Ishikawa (cell line): Measurements from ENCODE around the gene TAF1L.
A peak's percentile ranks its signal among the peaks of the same experiment; 100 is the strongest.

Experiments used
- CEBPB ChIP-seq: IDR thresholded peaks from 2 replicates; pipeline ENCODE4 v1.6.1; 2012
- CREB1 ChIP-seq: IDR thresholded peaks from 2 replicates; pipeline ENCODE4 v1.6.1; 2012; ENCODE audit warnings: low read depth
- EGR1 ChIP-seq: IDR thresholded peaks from 2 replicates; pipeline ENCODE4 v1.6.1; 2012
- EP300 ChIP-seq: IDR thresholded peaks from 2 replicates; pipeline ENCODE4 v1.6.1; 2012; ENCODE audit warnings: borderline replicate concordance
- FOXM1 ChIP-seq: IDR thresholded peaks from 2 replicates; pipeline ENCODE4 v1.6.1; 2012; ENCODE audit warnings: low read depth, borderline replicate concordance
- NFIC ChIP-seq: IDR thresholded peaks from 2 replicates; pipeline ENCODE4 v1.6.1; 2012
- RAD21 ChIP-seq: IDR thresholded peaks from 2 replicates; pipeline ENCODE4 v1.6.1; 2012; ENCODE audit warnings: low read depth
- TAF1 ChIP-seq: IDR thresholded peaks from 2 replicates; pipeline ENCODE4 v1.6.1; 2012; ENCODE audit warnings: low read depth, mild to moderate bottlenecking
- TCF12 ChIP-seq: IDR thresholded peaks from 2 replicates; pipeline ENCODE4 v1.6.1; 2012; ENCODE audit warnings: low read depth
- TEAD4 ChIP-seq: IDR thresholded peaks from 2 replicates; pipeline ENCODE4 v1.6.1; 2012
- YY1 ChIP-seq: IDR thresholded peaks from 2 replicates; pipeline ENCODE4 v1.6.1; 2012; ENCODE audit warnings: low read depth
- ZBTB7A ChIP-seq: IDR thresholded peaks from 2 replicates; pipeline ENCODE4 v1.6.1; 2012; ENCODE audit warnings: low read depth
- TF ChIP-seq, protein P1 (sequence below): IDR thresholded peaks from 2 replicates; pipeline ENCODE4 v1.6.1; 2012
- TF ChIP-seq, protein P2 (sequence below): IDR thresholded peaks from 2 replicates; pipeline ENCODE4 v1.6.1; 2012
- TF ChIP-seq, protein P3 (sequence below): IDR thresholded peaks from 2 replicates; pipeline ENCODE4 v1.6.1; 2012; ENCODE audit warnings: low read depth, mild to moderate bottlenecking

The TAF1L gene

DNA sequence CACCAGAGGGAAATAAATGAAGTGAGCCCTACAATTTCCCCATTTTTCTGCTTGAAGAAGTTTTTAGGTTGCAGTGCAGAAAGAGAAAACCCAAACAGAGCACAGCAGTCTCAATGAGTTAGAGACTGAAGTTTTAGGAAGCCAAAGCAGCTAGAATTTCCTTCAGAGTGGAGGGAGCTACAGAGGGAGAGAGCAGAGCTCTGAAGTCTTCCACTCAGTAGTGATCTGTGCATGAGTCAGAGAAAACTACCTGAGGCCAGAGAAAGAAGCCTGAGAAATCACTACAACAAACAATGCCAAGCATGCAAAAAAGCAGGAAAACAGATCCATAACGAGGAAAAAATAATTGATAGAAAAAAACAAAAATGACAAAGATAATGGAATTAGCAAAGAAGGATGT, 44.6 kb downstream of the TAF1L start:
- no peak for TF ChIP-seq FOXM1
- TF ChIP-seq TAF1, result no peak
- no peak for TF ChIP-seq CEBPB
- no peak for TF ChIP-seq NFIC
- TF ChIP-seq ZBTB7A, result no peak
- TF ChIP-seq YY1, result no peak

DNA sequence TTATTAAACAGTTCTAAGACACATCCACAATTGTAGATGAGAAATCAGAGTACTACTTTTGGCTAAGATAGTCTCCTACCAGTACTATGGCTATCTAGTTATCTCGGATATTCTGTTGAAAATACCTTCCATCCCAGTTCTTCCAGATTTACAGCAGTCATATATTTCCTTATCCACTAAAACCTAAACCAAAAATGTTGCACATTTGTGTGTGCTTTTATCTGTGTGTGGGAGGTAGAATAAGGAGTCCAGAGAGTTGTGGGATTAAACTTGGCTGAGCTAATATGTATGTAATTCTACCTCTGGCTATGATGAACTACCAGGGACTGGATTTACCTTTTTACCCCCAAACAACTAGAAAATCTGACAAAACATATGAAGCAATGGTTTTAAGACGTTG, 45.0 kb downstream of the TAF1L start:
- TF ChIP-seq FOXM1, result no peak
- TF ChIP-seq ZBTB7A, result no peak
- TF ChIP-seq, protein P1, sequence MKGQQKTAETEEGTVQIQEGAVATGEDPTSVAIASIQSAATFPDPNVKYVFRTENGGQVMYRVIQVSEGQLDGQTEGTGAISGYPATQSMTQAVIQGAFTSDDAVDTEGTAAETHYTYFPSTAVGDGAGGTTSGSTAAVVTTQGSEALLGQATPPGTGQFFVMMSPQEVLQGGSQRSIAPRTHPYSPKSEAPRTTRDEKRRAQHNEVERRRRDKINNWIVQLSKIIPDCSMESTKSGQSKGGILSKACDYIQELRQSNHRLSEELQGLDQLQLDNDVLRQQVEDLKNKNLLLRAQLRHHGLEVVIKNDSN, result no peak
- no peak for TF ChIP-seq TCF12
- TF ChIP-seq TAF1, result no peak
- no peak for TF ChIP-seq EP300
- TF ChIP-seq, protein P2, sequence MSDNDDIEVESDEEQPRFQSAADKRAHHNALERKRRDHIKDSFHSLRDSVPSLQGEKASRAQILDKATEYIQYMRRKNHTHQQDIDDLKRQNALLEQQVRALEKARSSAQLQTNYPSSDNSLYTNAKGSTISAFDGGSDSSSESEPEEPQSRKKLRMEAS, result no peak
- no peak for TF ChIP-seq CREB1
- no peak for TF ChIP-seq TEAD4
- TF ChIP-seq NFIC, result no peak
- TF ChIP-seq RAD21, result no peak
- TF ChIP-seq, protein P3, sequence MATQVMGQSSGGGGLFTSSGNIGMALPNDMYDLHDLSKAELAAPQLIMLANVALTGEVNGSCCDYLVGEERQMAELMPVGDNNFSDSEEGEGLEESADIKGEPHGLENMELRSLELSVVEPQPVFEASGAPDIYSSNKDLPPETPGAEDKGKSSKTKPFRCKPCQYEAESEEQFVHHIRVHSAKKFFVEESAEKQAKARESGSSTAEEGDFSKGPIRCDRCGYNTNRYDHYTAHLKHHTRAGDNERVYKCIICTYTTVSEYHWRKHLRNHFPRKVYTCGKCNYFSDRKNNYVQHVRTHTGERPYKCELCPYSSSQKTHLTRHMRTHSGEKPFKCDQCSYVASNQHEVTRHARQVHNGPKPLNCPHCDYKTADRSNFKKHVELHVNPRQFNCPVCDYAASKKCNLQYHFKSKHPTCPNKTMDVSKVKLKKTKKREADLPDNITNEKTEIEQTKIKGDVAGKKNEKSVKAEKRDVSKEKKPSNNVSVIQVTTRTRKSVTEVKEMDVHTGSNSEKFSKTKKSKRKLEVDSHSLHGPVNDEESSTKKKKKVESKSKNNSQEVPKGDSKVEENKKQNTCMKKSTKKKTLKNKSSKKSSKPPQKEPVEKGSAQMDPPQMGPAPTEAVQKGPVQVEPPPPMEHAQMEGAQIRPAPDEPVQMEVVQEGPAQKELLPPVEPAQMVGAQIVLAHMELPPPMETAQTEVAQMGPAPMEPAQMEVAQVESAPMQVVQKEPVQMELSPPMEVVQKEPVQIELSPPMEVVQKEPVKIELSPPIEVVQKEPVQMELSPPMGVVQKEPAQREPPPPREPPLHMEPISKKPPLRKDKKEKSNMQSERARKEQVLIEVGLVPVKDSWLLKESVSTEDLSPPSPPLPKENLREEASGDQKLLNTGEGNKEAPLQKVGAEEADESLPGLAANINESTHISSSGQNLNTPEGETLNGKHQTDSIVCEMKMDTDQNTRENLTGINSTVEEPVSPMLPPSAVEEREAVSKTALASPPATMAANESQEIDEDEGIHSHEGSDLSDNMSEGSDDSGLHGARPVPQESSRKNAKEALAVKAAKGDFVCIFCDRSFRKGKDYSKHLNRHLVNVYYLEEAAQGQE, result no peak
- TF ChIP-seq CEBPB, result no peak
- no peak for TF ChIP-seq EGR1

DNA sequence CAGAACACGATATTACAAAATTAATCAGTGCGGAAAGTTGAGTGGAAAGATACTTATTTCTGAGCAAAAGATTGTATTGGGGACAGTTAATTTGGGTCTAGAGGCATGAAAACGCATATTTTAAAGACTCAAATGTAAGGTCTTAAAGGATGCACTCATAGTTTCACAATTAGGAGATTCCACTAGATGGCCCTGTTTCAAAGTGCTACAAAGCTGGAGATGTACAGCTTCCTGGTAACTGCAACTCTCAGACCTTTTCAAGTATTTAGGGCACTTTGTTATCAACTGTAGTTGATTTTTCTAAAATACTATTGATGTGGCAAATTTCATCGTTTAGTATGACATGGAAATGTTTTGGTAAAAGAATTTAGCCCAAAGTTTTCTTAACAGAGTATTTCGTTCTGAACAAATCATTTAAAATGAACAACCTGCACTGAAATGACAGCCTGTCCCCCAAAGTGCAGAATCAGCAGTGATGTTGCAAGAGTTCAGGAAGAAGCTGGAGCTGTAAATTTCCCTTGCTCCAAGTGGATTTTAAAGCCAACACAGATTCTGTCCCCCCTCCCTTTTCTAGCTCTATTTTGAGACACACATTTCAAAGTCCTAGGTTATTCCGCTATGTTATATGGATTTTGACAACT, 46.3 kb downstream of the TAF1L start:
- TF ChIP-seq NFIC (no peak), EGR1 (no peak), RAD21 (peak; percentile 54), YY1 (no peak)
- TF ChIP-seq, protein P3, result no peak

DNA sequence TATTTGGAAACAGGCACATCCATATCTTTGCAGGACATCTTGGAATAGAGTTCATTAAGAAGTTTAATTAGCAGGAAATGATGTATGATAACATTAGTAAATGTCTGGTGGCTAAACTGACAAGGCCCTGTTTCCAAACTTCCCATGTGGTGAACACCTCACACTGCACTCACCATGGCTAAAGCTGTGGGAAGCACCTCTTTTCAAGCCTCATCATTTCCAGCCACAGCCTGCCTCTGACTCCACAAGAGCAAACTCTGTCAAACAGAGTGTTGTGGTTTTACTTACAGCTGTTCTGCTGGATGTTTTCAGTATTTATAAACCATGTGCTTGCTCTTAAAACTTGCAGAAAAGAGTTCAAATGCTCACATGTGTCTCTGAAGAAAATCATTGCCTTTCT, 47.6 kb downstream of the TAF1L start:
- TF ChIP-seq, protein P3, result no peak
- no peak for TF ChIP-seq TAF1

DNA sequence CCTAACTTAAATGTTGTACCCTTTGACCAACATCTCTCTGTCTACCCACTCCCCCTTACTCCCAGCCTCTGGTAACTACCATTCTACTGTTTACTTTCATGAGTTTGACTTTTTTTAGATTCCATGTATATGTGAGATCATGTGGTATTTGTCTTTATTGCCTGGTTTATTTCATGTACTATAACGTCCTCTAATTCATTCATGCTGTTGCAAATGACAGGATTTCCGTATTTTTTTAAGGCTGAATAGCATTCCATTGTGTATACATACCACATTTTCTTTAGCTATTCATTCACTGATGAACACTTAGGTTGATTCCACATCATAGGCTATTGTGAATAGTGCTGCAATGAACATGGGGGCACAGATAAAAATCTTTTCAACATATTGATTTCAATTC, 50.7 kb downstream of the TAF1L start:
- TF ChIP-seq, protein P1, result no peak
- TF ChIP-seq FOXM1 (no peak), CEBPB (no peak), TCF12 (no peak), RAD21 (no peak), EGR1 (no peak), CREB1 (no peak), YY1 (no peak), ZBTB7A (no peak), NFIC (no peak), EP300 (no peak), TAF1 (no peak), TEAD4 (no peak)
- TF ChIP-seq, protein P2, result no peak
- TF ChIP-seq, protein P3, result no peak
